ENCODE results near the gene SETBP1. TPM values are rescaled to one million over a fixed set of nuclear protein-coding genes. Genes with fewer than 3 reads are reported as not detected.

Gene SETBP1
- total RNA-seq, 1 donor from 2014 or later = 12.4 TPM

GRCh38 chr18:45026162-45026561 lies 345.5 kb downstream of the SETBP1 start:
- no peak for DNase-seq (ENCODE audit: low read depth)
- no peak overlapping the region for H3K4me2 ChIP-seq (ENCODE audit: low read length)
- H3K27ac ChIP-seq (ENCODE audit: low read depth, low read length) = no peak overlapping the region
- H3K4me1 Mint-ChIP-seq (ENCODE audit: low read depth, unreplicated experiment) = no peaks in the 10 kb centered on the region
- no peaks in the 10 kb centered on the region for H3K9me3 ChIP-seq (ENCODE audit: insufficient read depth, low read depth, low read length)
- TF ChIP-seq EZH2 (IDR thresholded peaks at IDR 0.05; ENCODE audit: insufficient read depth, low read length) (no peak), CTCF (IDR thresholded peaks at IDR 0.05; ENCODE audit: insufficient read depth, low read depth, low read length) (no peak)
- no peaks in the 10 kb centered on the region for H3K36me3 Mint-ChIP-seq (ENCODE audit: low read depth, unreplicated experiment)
- FAIRE-seq = no peak
- no peaks in the 10 kb centered on the region for H3K36me3 ChIP-seq (ENCODE audit: insufficient read depth, low read length)
- H3K4me1 ChIP-seq (ENCODE audit: insufficient read depth, low read length) = no peaks in the 10 kb centered on the region
- no peaks in the 10 kb centered on the region for H3K27me3 ChIP-seq (ENCODE audit: insufficient read depth, low read length)
- peaks cover 3% of the 10 kb centered on the region for H3K27me3 Mint-ChIP-seq (ENCODE audit: low read depth, unreplicated experiment)
- H3K4me3 ChIP-seq (ENCODE audit: insufficient read depth, low read depth, low read length) = no peak overlapping the region
- H4K20me1 ChIP-seq (ENCODE audit: insufficient read depth, low read length) = no peaks in the 10 kb centered on the region
- H2AFZ ChIP-seq (ENCODE audit: low read depth, low read length) = no peak overlapping the region
- no peaks in the 10 kb centered on the region for H3K79me2 ChIP-seq (ENCODE audit: insufficient read depth, low read length)
- no peak overlapping the region for H3K9ac ChIP-seq (ENCODE audit: low read length)
- H3K4me3 Mint-ChIP-seq (ENCODE audit: unreplicated experiment) = no peak overlapping the region
- H3K27ac Mint-ChIP-seq (ENCODE audit: unreplicated experiment) = no peak overlapping the region
- no peaks in the 10 kb centered on the region for H3K9me3 Mint-ChIP-seq (ENCODE audit: unreplicated experiment)

DNA sequence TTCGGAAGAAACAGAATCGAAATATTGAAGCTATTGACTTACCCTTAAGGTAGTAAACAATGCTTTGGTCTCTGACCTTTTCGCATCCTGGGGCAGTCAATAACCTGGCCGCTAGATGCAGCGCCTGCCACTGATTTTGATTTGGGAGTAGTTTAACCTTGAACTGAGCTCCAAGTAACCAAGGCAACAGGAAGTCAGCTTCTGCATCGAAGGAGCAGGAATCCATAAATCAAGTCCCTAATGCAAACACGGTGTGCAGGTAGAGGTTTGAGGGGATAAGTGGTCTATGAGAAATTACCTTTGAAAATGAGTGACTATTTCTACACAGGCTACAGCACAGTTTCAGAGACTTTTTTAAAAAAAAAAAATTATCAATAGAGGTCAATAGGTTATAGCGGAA lies 353.5 kb downstream of the SETBP1 start:
- no peaks in the 10 kb centered on the region for H4K20me1 ChIP-seq (ENCODE audit: insufficient read depth, low read length)
- no peak for DNase-seq (ENCODE audit: low read depth)
- no peak for FAIRE-seq
- Mint-ChIP-seq H3K9me3 (ENCODE audit: unreplicated experiment) (no peaks in the 10 kb centered on the region), H3K4me1 (ENCODE audit: low read depth, unreplicated experiment) (no peaks in the 10 kb centered on the region), H3K27me3 (ENCODE audit: low read depth, unreplicated experiment) (no peaks in the 10 kb centered on the region), H3K36me3 (ENCODE audit: low read depth, unreplicated experiment) (peaks cover 7% of the 10 kb centered on the region), H3K27ac (ENCODE audit: unreplicated experiment) (no peak overlapping the region), H3K4me3 (ENCODE audit: unreplicated experiment) (no peak overlapping the region)
- no peak overlapping the region for H3K9ac ChIP-seq (ENCODE audit: low read length)
- H3K27ac ChIP-seq (ENCODE audit: low read depth, low read length) = no peak overlapping the region
- H3K4me3 ChIP-seq (ENCODE audit: insufficient read depth, low read depth, low read length) = no peak overlapping the region
- no peak overlapping the region for H2AFZ ChIP-seq (ENCODE audit: low read depth, low read length)
- H3K27me3 ChIP-seq (ENCODE audit: insufficient read depth, low read length) = no peaks in the 10 kb centered on the region
- no peaks in the 10 kb centered on the region for H3K79me2 ChIP-seq (ENCODE audit: insufficient read depth, low read length)
- TF ChIP-seq EZH2 (IDR thresholded peaks at IDR 0.05; ENCODE audit: insufficient read depth, low read length) (no peak), CTCF (IDR thresholded peaks at IDR 0.05; ENCODE audit: insufficient read depth, low read depth, low read length) (no peak)
- no peaks in the 10 kb centered on the region for H3K4me1 ChIP-seq (ENCODE audit: insufficient read depth, low read length)
- H3K36me3 ChIP-seq (ENCODE audit: insufficient read depth, low read length) = no peaks in the 10 kb centered on the region
- no peaks in the 10 kb centered on the region for H3K9me3 ChIP-seq (ENCODE audit: insufficient read depth, low read depth, low read length)
- no peak overlapping the region for H3K4me2 ChIP-seq (ENCODE audit: low read length)

DNA sequence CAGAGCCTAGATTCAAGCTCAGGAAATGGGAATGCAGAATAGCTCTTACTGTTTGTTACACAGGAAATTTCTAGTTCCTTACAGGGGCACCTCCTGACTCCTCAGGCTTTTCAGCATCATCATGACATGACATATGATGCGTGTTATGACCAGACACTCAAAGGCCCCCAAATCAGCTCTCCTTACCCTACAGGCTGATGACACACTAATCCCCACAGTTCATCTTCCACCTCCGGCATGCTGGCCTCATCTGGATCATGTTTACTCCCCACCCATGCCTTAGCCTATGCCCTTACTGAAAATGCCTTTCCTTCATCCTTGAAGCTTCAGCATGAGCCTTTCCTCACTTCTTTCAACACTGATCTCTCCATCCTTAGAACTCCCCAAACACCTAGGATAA lies 356.9 kb downstream of the SETBP1 start:
- FAIRE-seq = no peak
- Histone ChIP-seq H3K9ac (ENCODE audit: low read length) (no peak overlapping the region), H4K20me1 (ENCODE audit: insufficient read depth, low read length) (no peaks in the 10 kb centered on the region), H3K9me3 (ENCODE audit: insufficient read depth, low read depth, low read length) (no peaks in the 10 kb centered on the region), H3K36me3 (ENCODE audit: insufficient read depth, low read length) (no peaks in the 10 kb centered on the region), H3K4me2 (ENCODE audit: low read length) (no peak overlapping the region), H3K79me2 (ENCODE audit: insufficient read depth, low read length) (no peaks in the 10 kb centered on the region), H3K4me3 (ENCODE audit: insufficient read depth, low read depth, low read length) (no peak overlapping the region), H3K4me1 (ENCODE audit: insufficient read depth, low read length) (no peaks in the 10 kb centered on the region), H3K27me3 (ENCODE audit: insufficient read depth, low read length) (no peaks in the 10 kb centered on the region), H2AFZ (ENCODE audit: low read depth, low read length) (no peak overlapping the region), H3K27ac (ENCODE audit: low read depth, low read length) (no peak overlapping the region)
- TF ChIP-seq CTCF (IDR thresholded peaks at IDR 0.05; ENCODE audit: insufficient read depth, low read depth, low read length) = no peak
- no peak for TF ChIP-seq EZH2 (IDR thresholded peaks at IDR 0.05; ENCODE audit: insufficient read depth, low read length)
- DNase-seq (ENCODE audit: low read depth) = no peak
- H3K9me3 Mint-ChIP-seq (ENCODE audit: unreplicated experiment) = no peaks in the 10 kb centered on the region
- H3K27me3 Mint-ChIP-seq (ENCODE audit: low read depth, unreplicated experiment) = no peaks in the 10 kb centered on the region
- H3K4me3 Mint-ChIP-seq (ENCODE audit: unreplicated experiment) = no peak overlapping the region
- H3K4me1 Mint-ChIP-seq (ENCODE audit: low read depth, unreplicated experiment) = no peaks in the 10 kb centered on the region
- H3K36me3 Mint-ChIP-seq (ENCODE audit: low read depth, unreplicated experiment) = peaks cover 9% of the 10 kb centered on the region
- H3K27ac Mint-ChIP-seq (ENCODE audit: unreplicated experiment) = no peak overlapping the region

All from astrocyte (in vitro differentiated cells and primary cell).